Eye (tissue), 1 donor: ENCODE measurements around the gene PRR19.
A peak's percentile ranks its signal among the peaks of the same experiment; 100 is the strongest.

Source experiments
- DNase-seq: peaks from one replicate; pipeline ENCODE4 v3.0.0-alpha.2; 2015

PRR19 gene

GRCh38 chr19:42271861-42272534 lies 29.9 kb upstream of the PRR19 start:
- DNase-seq: no peak

GRCh38 chr19:42272535-42272897 lies 29.4 kb upstream of the PRR19 start:
- no peak for DNase-seq

- no peak for DNase-seq
Measured at GRCh38 chr19:42272989-42273406, 28.9 kb upstream of the PRR19 start.

GRCh38 chr19:42273407-42274064 lies 28.4 kb upstream of the PRR19 start:
- DNase-seq: no peak

- no peak for DNase-seq
Measured at GRCh38 chr19:42274065-42274682, 27.8 kb upstream of the PRR19 start.

GRCh38 chr19:42275103-42275502 lies 26.8 kb upstream of the PRR19 start:
- DNase-seq: no peak

GRCh38 chr19:42275517-42275916 lies 26.4 kb upstream of the PRR19 start:
- no peak for DNase-seq

GRCh38 chr19:42276284-42276683 lies 25.6 kb upstream of the PRR19 start:
- DNase-seq: no peak

- DNase-seq: no peak
Measured at GRCh38 chr19:42276821-42277220, 25.1 kb upstream of the PRR19 start.

GRCh38 chr19:42277821-42278451 lies 24.0 kb upstream of the PRR19 start:
- no peak for DNase-seq

- DNase-seq: no peak
Measured at GRCh38 chr19:42278452-42279154, 23.3 kb upstream of the PRR19 start.

GRCh38 chr19:42279155-42279901 lies 22.6 kb upstream of the PRR19 start:
- DNase-seq: no peak

- DNase-seq: peak; percentile 97
Measured at GRCh38 chr19:42279902-42280814, 21.8 kb upstream of the PRR19 start.

- DNase-seq: no peak
Measured at GRCh38 chr19:42280815-42281145, 21.2 kb upstream of the PRR19 start.

- peak; percentile 78 for DNase-seq
Measured at GRCh38 chr19:42281146-42281826, 20.6 kb upstream of the PRR19 start.

- DNase-seq: peak; percentile 74
Measured at GRCh38 chr19:42281827-42282762, 19.8 kb upstream of the PRR19 start.

- DNase-seq: no peak
Measured at GRCh38 chr19:42282819-42283187, 19.1 kb upstream of the PRR19 start.

GRCh38 chr19:42283188-42284065 lies 18.5 kb upstream of the PRR19 start:
- peak; percentile 97 for DNase-seq

- peak; percentile 85 for DNase-seq
Measured at GRCh38 chr19:42284066-42284501, 17.8 kb upstream of the PRR19 start.
